RPMI8226 (cell line): Measurements from ENCODE around the gene FNDC3B.

Source experiments
- DNase-seq: peaks from one replicate; pipeline ENCODE4 v3.0.0-alpha.2; 2015

The FNDC3B gene

DNA sequence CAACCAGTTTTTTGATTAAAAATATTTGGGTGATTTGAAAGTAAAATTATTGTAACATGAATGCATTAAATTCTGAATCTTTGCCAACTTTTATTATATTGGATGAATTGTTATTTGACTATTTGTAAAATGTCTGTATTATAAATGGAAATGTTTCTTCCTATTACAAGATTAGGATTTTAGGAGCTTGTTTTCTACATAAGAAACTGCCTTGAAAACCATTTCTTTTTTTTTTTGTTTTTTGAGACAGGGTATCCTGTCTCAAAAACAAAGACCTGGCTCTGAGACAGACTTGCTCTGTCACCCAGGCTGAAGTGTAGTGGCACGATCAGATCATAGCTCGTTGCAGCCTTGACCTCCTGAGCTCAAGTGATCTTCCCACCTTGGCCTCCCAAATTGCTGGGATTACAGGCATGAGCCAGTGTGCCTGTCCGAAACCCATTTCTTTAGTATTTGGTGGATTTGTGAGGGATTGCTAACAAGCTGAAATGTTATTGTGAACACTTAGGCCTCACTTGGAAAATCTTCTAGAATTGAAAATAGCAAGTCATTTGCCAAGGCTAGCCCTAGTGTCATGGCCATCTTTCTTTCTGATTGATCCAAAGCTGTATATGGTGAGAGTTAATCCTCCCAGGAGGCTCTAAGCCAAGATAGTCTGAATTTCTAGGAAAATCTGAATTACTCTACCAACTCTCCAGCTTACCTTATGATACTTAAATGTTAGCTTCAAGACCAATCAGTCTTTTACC is 100.3 kb downstream of the FNDC3B start:
- DNase-seq, result no peak

- DNase-seq, result no peak
Observed at GRCh38 chr3:172140499-172141391, 101.4 kb downstream of the FNDC3B start.

DNA sequence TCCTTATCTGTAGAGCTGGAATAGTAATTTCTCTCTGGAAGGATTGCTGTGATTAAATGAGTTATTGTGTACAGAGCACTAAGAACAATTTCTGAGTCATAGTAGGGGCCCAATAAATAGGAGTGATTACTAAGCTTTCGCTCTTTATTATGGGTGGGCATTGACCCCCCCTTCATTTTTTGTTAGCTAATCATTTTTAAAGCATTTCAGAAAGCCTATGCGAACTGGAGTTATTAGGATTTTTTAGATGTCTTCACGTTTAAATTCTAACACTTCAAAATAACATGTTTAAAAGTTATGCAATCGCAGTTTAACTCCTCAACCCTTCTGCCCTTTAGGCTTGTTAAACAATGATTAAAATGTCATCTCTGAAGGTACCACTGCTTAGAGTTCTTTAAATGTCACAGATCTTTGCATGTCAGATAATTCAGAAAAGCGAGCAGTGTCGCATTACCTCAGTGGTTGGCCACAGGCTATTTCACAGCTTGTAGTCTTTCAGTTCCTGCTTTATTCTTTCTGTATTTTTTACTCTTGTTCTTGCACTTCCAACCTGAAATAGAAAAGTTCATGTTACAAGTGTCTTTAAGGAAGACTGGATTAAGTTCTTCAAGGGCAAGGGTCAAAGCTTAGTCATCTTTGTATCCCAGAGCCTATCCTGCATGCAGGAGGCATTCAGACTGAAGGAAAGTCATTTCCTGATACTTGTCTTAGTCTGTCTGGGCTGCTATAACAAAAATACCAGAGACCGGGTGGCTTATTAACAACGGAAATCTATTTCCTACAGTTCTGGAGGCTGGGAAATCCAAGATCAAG is 102.9 kb downstream of the FNDC3B start:
- no peak for DNase-seq

DNA sequence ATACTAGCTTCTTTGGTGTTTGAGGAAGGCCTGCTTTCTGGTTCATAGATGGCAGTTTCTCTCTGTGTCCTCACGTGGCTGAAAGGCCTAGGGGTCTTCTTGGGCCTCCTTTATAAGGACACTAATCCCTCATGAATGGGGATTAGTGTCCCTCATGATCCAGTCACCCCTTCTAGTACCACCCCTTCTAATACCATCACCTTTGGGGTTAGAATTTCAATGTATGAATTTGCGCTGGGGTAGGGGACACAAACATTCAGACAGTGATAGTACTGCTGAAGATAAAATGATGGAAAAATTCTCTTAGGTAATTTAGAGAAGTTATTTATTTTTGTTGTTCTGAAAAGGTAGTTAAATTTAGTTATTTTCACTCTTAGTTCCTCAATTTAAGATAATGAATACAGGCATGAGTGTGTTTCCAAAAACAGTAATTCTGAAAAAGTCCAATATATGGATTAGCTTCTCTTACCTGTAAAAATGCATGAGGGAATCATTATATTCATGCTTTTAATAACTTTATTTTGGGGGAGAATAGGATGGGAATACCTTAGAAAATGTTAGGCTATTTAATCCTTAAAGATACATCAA is 103.6 kb downstream of the FNDC3B start:
- no peak for DNase-seq

DNA sequence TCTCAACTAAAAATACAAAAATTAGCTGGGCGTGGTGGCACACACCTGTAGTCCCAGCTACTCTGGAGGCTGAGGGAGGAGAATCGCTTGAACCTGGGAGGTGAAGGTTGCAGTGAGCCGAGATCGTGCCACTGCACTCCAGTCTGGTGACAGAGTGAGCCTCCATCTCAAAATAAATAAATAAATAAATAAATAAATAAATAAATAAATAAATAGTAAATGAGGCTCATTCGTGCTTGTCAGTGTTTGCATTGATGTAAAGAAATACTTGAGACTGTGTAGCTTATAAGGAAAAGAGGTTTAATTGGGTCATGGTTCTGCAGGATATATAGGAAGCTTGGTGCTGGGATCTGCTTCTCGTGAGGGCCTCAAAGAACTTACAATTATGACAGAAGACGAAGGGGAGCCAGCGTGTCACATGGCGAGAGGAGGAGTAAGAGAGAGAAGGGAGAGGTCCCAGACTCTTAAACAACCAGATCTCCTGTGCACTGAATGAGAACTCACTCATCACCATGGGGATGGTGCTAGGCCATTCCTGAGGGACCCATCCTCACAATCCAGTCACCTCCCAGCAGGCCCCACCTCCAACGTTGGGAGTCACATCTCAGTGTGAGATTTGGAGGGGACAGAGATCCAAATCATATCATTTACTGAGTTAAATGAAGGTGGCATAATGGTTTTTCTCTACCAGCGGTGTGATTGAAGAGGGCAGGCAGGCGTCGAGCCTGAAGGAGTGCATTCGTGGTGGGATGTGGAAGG is 104.5 kb downstream of the FNDC3B start:
- no peak for DNase-seq

DNA sequence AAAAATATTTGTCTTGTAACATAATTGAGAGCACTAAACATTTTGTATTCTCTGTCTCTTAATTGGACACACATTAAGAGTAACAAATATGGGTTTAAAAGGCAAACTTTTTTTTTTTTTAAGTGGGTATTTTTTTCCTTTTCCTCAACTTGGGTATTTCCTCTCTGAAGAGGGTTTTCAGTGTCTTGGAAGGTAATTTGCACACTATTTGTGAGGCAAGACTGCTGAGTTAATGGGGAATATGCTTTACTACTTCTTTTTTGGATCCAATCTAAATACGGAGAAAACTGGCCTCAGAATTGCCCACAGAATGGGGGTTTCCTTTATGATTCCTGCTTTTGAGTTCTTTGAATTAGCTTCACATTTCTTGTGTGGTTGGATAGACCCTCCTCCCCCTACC is 105.2 kb downstream of the FNDC3B start:
- DNase-seq, result no peak

- DNase-seq, result no peak
Observed at GRCh38 chr3:172145031-172145686, 105.8 kb downstream of the FNDC3B start.

DNA sequence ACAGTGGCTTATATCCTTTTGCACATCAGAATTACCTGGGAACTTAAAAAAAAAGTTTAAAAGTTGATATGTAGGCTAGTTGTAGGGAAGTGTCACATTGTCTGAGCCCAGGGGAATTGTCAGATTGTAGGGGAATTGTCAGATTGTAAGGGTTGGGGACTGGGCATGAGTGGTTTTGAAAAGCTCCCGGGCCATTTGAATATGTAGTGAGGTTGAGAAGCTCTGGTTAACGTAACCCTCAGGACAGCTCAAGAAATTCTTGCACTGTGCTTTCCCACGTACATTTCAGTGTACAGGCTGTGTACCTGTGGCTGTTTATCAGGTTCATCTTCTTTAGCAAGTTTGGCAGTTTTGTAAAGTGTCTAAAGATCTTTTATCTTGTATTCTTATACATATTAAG is 107.0 kb downstream of the FNDC3B start:
- DNase-seq, result no peak

DNA sequence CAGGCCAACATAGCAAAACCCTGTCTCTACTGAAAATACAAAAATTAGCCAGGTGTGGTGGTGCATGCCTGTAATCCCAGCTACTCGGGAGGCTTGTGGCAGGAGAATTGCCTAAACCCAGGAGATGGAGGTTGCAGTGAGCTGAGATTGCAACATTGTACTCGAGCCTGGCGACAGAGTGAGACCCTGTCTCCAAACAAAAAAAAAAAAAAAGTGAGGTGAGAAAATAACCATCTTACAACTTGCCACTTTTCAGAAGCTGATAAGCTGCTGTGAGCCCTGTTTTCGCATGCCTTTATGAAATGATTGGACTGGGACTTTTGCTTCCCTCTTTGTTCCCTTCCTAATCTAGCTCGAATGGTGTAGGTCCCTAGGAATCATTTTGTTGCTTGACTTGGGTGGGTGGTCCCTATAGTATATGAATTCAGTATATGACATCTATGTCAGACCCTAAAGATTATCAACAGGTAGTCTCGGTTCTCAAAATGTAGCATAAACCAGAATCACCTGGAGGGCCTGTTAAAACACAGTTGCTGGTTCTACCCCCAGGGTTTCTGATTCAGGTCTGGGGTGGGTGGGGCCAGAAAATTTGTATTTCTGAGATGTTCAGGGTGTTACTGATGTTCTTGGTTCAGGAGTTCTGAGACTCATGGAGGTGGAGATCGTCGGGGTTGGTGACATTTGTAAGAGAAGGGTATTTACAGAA is 107.9 kb downstream of the FNDC3B start:
- no peak for DNase-seq

GRCh38 chr3:172148241-172148640 is 108.9 kb downstream of the FNDC3B start:
- DNase-seq, result no peak

DNA sequence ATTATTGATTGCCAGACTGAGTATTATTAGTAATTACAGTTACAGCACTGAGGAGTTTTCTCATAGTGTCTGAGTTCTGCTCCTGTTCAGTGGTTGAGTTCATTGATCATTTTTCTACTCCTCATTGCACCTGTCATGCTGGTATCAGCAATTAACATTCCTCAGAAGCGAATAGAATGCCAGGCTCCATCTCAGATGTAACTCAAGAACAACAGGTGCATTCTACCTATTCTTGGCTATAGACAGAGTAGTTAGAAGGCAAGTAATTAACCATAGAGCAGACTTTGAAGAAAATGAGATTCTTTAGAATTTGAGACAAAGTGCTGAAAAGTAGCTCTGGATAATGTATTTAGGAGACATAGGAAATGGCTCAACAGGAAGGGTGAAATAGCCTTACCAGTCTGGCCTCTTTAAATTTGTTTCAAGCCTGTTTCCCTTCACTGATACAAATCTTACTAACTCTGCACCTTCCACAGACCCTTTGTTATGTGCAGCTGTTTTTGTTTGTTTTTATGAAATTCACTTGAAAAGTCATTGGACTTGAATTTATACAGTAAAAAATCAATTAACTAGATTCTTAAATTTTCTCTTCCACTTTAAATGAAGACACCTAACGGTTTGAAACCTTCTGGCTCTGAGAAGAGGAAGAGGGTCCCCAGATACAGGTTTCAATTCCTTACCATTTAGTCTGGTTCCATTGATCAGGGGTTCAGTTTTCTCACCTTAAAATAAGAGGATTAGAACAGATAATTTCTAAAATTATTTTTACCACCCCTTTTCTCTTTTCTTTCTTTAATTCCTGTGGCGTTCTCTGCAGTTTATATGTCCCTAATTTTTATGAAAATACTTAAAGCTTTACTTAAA is 109.6 kb downstream of the FNDC3B start:
- no peak for DNase-seq

DNA sequence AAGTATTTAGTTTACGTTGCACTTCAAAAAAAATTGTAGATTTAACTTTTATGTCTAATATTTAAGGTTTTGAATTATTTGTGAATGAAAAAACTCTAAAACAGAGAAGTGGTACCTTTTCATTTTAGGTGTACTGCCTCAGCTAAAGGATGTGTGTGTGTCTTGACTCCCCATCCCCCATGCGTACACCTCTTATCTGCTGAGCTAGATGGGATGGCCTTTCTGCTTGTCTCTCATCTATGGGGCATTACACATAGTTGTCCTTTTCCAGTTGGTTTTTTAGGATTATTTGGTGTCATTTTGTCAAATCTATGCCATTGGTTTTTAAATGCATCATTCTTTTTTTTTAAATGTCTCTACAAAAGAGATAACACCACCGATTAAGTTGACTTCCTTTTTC is 110.9 kb downstream of the FNDC3B start:
- no peak for DNase-seq

DNA sequence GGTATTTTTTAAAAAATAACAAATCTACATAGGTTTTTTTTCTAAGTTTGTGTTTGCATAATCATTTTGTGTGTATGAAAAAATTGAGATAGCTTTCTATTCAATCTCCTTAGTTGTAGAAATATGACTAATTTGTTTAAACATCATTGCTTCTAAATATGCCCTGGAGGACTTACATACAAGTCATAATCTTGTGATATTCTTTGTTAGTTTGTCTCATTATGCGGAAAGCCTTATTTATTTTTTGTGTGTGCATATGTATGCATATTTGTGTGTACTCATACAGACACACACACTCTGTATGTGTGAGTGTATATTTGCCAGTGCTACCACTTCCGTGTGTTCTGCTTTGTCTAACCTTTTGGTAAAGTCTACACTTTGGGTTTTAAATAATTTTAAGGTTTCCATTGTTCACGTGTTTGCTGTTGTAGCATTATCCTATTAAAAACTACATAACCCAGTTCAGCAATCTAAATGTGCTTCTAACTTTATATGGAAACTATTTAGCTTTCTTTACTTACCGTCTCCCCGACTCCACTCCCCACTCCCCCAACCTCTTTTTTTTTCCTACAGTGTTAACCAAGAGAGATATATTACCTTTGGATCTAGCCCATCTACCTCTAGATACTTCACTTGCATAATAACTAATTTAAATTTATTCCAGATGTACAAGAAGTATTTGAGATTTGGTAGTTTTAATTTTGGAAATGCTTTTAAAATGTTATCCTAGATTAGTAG is 111.7 kb downstream of the FNDC3B start:
- no peak for DNase-seq

GRCh38 chr3:172151651-172152649 is 112.6 kb downstream of the FNDC3B start:
- DNase-seq, result no peak

GRCh38 chr3:172152874-172153273 is 113.5 kb downstream of the FNDC3B start:
- DNase-seq, result no peak

- no peak for DNase-seq
Observed at GRCh38 chr3:172153335-172153861, 114.0 kb downstream of the FNDC3B start.
